Forelimb muscle (tissue), 1 donor: Measurements from ENCODE around the gene MTA1. TPM values are rescaled to one million over a fixed set of nuclear protein-coding genes. Genes with fewer than 3 reads are reported as not detected.

Experiments
- DNase-seq: peaks from one replicate; pipeline ENCODE4 v3.0.0-alpha.2; 2013; ENCODE audit warnings: low read depth
- polyA plus RNA-seq: library from polyadenylated mRNA; unstranded; fragments of 120-200 nt; gene quantifications from one replicate; pipeline ENCODE4 v1.2.1, GENCODE V29; 2013; ENCODE audit not compliant: insufficient read length

Gene MTA1
- polyA plus RNA-seq, 1 donor = 80.3 TPM

DNA sequence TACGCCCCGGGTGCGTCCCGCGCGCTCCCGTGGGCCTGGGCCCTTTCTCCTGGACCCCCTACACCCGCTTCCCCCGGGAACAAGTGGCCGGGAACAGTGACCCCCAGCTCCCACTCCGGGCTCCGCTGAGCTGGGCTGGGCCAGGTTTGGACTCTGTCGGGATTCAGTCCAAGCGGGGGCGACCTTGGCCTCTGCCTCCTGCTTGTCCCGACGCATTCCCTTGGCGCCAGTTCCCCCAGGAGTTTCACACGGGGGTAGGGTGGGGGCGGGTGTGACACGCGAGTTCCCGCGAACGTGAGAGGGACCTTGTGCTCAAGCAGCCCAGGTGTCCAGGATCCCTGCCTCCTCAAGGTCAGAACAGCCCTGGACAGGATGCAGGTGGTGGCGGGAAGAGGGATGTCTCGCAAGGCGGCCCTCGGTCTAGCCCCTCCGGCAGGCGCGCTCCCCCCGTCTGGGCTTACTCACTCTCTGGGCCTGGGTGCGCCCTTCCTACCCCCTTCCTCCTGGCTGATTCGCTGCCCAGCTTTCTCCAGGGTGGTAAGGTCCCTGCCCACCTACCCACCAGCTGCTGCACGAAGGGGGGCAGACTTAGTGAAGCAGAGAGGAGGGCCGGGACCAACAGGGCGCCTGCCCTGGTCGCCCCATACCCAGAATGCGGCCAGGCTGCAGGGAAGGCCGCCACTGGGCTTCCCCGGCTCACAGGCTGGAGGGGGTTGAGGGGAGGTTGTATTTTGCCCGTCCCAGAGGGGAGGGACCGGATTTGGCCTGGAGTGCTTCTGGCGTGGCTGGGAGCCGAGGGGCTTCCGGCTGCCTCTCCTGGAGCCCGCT, 55.9 kb downstream of the MTA1 start:
- DNase-seq = no peak

- no peak for DNase-seq
These were observed 56.6 kb downstream of the MTA1 start for GRCh38 chr14:105476097-105476830.

DNA sequence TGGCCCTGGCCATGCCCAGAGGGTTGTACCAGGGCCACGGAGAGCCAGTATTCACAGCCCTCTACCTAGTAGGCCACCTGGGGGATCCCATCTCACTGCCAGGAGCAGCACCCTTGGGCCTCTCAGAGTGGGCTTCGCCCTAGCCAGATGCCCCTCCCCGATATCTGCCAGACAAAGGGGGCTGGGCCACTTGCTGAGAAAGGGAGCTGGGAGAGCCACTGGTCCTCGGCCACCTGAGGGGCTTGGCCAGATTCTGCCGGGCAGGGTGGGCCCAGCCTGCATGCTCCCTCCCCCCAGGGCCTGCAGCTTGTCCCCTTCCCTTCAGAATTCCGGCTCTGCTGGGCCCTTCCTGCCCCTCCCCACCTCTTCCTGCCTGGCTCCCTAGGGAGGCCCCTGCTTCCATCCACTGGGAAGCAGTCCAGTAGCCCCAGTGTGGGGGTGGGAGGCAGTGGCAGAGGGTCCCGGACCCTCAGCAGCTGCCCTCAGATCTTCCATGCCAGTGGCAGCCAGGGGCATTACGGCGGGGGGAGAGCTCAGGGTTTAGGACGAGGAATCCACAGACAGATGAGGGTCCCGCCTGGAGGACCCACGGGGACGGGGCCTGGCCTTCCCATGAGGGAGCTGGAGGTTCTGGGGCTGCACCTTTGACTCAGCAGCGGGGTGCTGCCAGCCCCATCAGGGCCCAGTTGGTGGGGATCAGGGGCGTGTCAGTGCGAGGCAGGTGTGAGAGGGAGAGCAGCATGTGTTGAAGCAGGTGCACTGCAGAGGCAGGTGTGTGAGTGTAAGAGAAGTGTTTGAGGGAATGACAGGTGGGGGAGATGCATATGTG, 57.4 kb downstream of the MTA1 start:
- DNase-seq = no peak

GRCh38 chr14:105477660-105478397, 58.2 kb downstream of the MTA1 start:
- no peak for DNase-seq

GRCh38 chr14:105478398-105479251, 59.0 kb downstream of the MTA1 start:
- no peak for DNase-seq

GRCh38 chr14:105479431-105480158, 60.0 kb downstream of the MTA1 start:
- no peak for DNase-seq

GRCh38 chr14:105480199-105480746, 60.6 kb downstream of the MTA1 start:
- DNase-seq = no peak

- DNase-seq = peak; percentile 61
These were observed 61.5 kb downstream of the MTA1 start for GRCh38 chr14:105480807-105481801.

DNA sequence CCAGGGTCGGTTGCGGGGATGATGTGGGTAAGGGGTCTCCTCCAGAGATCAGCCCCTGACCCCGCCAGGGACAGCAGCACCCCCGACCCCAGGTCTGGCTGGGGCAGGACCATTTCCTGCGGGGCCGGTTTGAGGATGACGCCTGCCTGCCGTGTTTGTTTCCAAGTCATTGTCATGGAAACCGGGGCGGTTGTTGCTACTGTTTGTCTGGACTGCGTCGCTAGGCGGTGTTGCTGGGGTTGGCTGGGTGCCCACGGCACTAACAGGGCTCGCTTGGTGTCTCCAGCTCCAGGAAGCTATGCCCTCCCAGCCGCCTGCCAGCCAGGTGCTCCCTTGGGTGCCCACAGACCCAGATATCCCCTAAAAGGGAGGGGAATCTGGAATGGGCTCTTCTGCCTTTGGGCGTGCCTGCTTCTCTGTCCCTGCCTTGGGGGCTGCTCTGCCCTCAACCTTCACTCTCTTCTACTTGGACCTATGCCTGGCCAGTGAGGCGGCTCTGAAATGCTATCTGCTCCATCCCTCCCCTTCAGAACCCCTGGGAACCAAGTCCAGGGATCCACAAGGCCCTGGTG, 62.3 kb downstream of the MTA1 start:
- DNase-seq = peak; percentile 93

DNA sequence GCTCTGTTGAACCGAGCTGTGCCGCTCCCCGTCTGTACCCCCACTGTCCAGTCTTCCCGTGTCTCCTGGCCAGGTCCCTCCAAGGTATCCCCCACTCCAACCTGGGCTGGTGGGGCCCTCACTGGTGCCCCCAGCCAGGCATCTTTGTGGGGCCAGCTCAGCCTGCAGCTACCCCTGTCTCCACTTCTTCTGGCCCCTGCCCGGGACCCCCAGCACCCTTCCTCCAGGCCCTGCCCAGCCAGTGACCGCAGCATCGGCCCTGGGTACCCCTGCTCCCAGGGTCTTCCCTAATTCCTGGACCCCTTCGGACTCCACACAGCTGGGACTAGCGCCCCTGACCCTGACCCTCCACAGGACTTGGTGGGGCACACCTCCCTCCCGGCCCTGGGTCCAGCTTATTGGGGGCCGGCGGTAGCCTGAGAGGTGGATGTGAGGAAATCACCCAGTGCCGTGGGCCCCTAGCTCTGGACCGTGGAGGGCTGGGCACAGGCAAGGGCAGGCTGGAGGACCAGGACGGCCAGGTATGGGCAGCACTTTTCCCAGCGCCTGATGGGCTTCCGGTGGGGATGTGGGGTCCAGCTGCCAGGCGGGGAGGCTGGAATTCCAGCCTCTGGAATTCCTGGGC, 63.0 kb downstream of the MTA1 start:
- no peak for DNase-seq

DNA sequence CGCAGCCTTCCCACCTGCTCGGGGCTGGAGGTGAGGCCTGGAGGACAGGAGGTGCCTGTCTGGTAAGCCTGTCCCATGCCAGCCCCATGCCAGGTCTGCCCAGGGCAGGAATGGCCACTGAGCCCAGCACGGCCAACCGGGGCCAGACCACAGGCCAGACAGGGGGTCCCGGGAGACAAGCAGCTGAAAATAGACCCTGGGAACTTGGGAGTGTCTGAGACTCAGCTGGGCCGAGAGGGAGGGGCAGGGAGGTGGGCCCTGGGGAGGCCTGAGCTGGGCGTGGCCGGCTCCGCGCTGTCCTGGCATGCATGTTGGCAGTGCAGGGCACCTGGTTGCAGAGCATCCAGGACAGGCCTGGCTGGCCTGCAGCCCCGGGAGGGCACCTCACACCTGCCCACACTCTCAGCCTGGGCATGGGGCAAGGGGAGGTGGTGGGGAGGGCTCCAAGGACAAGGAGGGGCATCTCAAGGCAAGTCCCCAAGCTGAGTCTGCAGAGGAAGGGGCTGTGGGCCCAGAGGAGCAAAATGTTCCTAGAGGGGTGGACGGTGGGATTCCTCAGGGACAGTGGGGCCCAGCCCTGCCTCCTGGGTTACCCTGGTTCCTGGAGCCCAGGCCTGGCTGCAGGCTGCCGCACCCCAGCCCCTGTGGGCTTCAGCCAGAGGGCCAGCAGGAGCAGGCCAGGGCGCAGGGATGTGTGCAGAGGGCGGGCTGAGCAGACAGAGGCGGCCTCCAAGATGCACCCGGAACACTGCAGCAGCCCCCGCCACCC, 63.9 kb downstream of the MTA1 start:
- DNase-seq = no peak

DNA sequence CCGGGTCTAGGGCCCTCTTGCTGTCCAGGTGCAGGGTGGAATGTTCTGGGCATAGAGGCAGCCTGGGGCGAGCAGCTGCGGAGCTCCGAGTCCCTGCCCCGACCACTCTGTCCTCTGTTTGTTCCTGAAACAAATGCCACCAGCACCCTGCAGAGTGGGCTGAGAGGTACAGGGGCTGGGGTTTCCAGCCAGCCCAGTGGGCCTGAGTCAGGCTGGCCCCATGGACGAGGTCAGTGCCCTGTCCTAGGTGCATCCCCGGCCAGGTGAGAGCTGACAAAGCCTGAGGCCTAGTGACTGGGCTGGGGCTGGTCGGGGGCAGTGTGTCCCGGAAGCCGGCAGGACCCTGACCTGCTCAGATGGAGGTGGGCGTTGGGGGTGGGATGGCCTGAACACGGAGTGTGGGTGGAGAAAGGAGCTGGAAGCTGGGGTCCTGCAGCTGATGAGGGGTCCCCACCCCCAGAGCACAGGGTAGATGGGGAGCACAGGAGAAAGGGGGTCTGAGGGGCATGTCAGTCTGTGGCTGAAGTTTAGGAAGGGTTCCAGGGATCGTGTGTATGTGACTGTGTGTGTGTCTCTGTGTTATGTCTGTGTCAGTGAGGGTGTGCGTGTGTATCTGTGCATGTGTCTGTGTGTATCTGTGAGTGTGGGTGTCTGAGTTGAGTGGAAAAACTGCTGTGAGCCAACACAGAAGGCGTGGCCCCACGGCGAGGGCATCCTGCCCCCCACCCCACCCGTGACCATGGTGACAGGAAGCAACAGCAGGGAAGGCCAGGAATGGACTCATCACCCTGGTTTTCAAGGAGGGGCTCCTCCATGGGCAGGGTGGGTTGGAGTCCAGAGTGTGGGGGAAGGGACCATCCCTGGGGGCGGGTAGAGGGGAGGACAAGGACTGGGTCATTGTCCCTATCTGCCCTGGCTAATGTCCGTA, 64.7 kb downstream of the MTA1 start:
- no peak for DNase-seq

- DNase-seq = no peak
These were observed 65.4 kb downstream of the MTA1 start for GRCh38 chr14:105484997-105485393.

- DNase-seq = no peak
These were observed 66.1 kb downstream of the MTA1 start for GRCh38 chr14:105485739-105486162.

- DNase-seq = no peak
These were observed 66.7 kb downstream of the MTA1 start, which contains the start of gene CRIP1 for GRCh38 chr14:105486163-105486973. CRIP1 (plus strand) TSS chr14:105486886; CDS start chr14:105487260, 374 bp downstream.
